HCT116 (cell line): ENCODE results near the gene CD59. TPM values are rescaled to one million over a fixed set of nuclear protein-coding genes. Genes with fewer than 3 reads are reported as not detected.

Source experiments
- ATAC-seq: fragments of 200-7000 bp; cut with Tn5 transposase; 2 replicates; pipeline ENCODE4 v1.9.1; 2020; ENCODE audit warnings: mild to moderate bottlenecking, moderate library complexity
- BruUV-seq: library from RNA; stranded (reverse); fragments of 400-500 nt; replicated peaks from 2 replicates; lab custom pipeline; 2021; lab: Mats Ljungman, UMichigan
- CTCF ChIA-PET: fragments of 300-600 bp; sonication (Branson Sonifier 250); formaldehyde crosslinking; loops from one replicate; lab custom pipeline; 2021; ENCODE audit warnings: antibody characterized with exemption; lab: Charles Lee
- POLR2A ChIA-PET: fragments of 300-600, 350-600 bp; sonication (Branson Sonifier 250); formaldehyde crosslinking; loops from one replicate; lab custom pipeline; 2021; ENCODE audit warnings: antibody characterized with exemption; lab: Charles Lee
- RAD21 ChIA-PET, 2 experiments: fragments of 300-600 bp; sonication (Branson Sonifier 250); formaldehyde crosslinking; loops; one replicate each; lab custom pipeline; 2023; ENCODE audit warnings: low total read pairs in 2 of 2; ENCODE audit not compliant: uncharacterized antibody in 2 of 2, unreplicated experiment in 2 of 2, low non-redundant PET in 1 of 2; lab: Charles Lee
- DNase-seq: peaks from one replicate; pipeline ENCODE4 v3.0.0-alpha.2; 2010; ENCODE audit warnings: low read depth, low spot score
- H2AFZ ChIP-seq: fragments of 200-600 bp; shearing (Covaris generic), sonication (generic); 2 replicates; pipeline ENCODE4 v1.6.1; 2017; ENCODE audit warnings: low read depth, mixed run types, mixed read lengths, antibody characterized with exemption, low read length; ENCODE audit not compliant: poor library complexity, severe bottlenecking
- H3K27ac ChIP-seq: 2 replicates; pipeline ENCODE4 v1.5.1; 2012; ENCODE audit warnings: low read depth, low read length
- H3K27me3 ChIP-seq: fragments of 200-600 bp; sonication (generic); 2 replicates; pipeline ENCODE4 v1.6.1; 2016; ENCODE audit warnings: mixed run types, low read length, mixed read lengths; ENCODE audit not compliant: insufficient read depth
- H3K36me3 ChIP-seq, 2 experiments: fragments of 200-500 bp in 1 of 2; fragments of 200-600 bp in 1 of 2; sonication (Bioruptor generic) in 1 of 2; sonication (generic) in 1 of 2; 2 replicates each; pipeline versions ENCODE4 v1.5.1 to v1.6.1; 2014 to 2016; ENCODE audit warnings: low read length in 2 of 2, inconsistent platforms in 1 of 2, mixed read lengths in 1 of 2, mixed run types in 1 of 2; ENCODE audit not compliant: insufficient read depth in 2 of 2, control insufficient read depth in 1 of 2
- H3K4me1 ChIP-seq, 2 experiments: fragments of 200-600 bp in 1 of 2; sonication (generic) in 1 of 2; 2 replicates each; pipeline versions ENCODE4 v1.5.1 to v1.6.1; 2012 to 2017; ENCODE audit warnings: low read length in 2 of 2, inconsistent platforms in 1 of 2, mild to moderate bottlenecking in 1 of 2, mixed read lengths in 1 of 2, mixed run types in 1 of 2, moderate library complexity in 1 of 2; ENCODE audit not compliant: insufficient read depth in 2 of 2, control insufficient read depth in 1 of 2
- H3K4me2 ChIP-seq: fragments of 200-600 bp; sonication (generic); 2 replicates; pipeline ENCODE4 v1.6.1; 2017; ENCODE audit warnings: mixed run types, low read length, mixed read lengths
- H3K4me3 ChIP-seq, 2 experiments: fragments of 200-600 bp in 1 of 2; sonication (generic) in 1 of 2; replicated peaks in 1 of 2; 2 replicates each; pipeline ENCODE4 v1.5.1; 2011 to 2016; ENCODE audit warnings: low read length in 2 of 2, control low read depth in 1 of 2, low read depth in 1 of 2, mild to moderate bottlenecking in 1 of 2, mixed read lengths in 1 of 2, mixed run types in 1 of 2
- H3K79me2 ChIP-seq: fragments of 200-600 bp; sonication (generic); 2 replicates; pipeline ENCODE4 v1.6.1; 2017; ENCODE audit warnings: mild to moderate bottlenecking, mixed run types, low read length, moderate library complexity, mixed read lengths; ENCODE audit not compliant: insufficient read depth
- H3K9ac ChIP-seq: fragments of 200-600 bp; sonication (generic); 2 replicates; pipeline ENCODE4 v1.6.1; 2016; ENCODE audit warnings: low read length, mixed read lengths
- H3K9me2 ChIP-seq: fragments of 200-600 bp; sonication (generic), shearing (Covaris generic); 2 replicates; pipeline ENCODE4 v1.6.1; 2017; ENCODE audit warnings: mixed run types, mild to moderate bottlenecking, moderate library complexity; ENCODE audit not compliant: insufficient read depth
- H3K9me3 ChIP-seq, 2 experiments: fragments of 200-500 bp in 1 of 2; fragments of 200-600 bp in 1 of 2; sonication (Bioruptor generic) in 1 of 2; sonication (generic) in 1 of 2; 2 replicates each; pipeline ENCODE4 v1.6.1; 2014 to 2017; ENCODE audit warnings: low read length in 2 of 2, mixed read lengths in 2 of 2, inconsistent platforms in 1 of 2, low read depth in 1 of 2, mild to moderate bottlenecking in 1 of 2, mixed run types in 1 of 2, moderate library complexity in 1 of 2; ENCODE audit not compliant: control insufficient read depth in 1 of 2, insufficient read depth in 1 of 2
- H4K20me1 ChIP-seq: fragments of 200-600 bp; sonication (generic), shearing (Covaris generic); 2 replicates; pipeline ENCODE4 v1.6.1; 2017; ENCODE audit warnings: mixed run types, mild to moderate bottlenecking, moderate library complexity; ENCODE audit not compliant: insufficient read depth
- RAD21 ChIP-seq: IDR thresholded peaks from 2 replicates; pipeline ENCODE4 v1.6.1; 2012; ENCODE audit warnings: low read depth, mild to moderate bottlenecking
- ZNF274 ChIP-seq: fragments of 200-500 bp; sonication (Bioruptor generic); IDR thresholded peaks from 2 replicates; pipeline ENCODE4 v1.6.1; 2014; ENCODE audit warnings: mild to moderate bottlenecking, low read depth, low read length, inconsistent platforms
- intact Hi-C: fragments of 100-400 bp; cut with micrococcal nuclease; formaldehyde crosslinking; loops from 2 replicates; pipeline ENCODE4 v1.10.0; 2022
- total RNA-seq: library from RNA; stranded (reverse); gene quantifications from one replicate; pipeline ENCODE4 v1.2.1, GENCODE V29; 2021; ENCODE audit not compliant: unreplicated experiment

The CD59 gene
- total RNA-seq, 1 experiment from 2014 or later = 122 TPM

DNA sequence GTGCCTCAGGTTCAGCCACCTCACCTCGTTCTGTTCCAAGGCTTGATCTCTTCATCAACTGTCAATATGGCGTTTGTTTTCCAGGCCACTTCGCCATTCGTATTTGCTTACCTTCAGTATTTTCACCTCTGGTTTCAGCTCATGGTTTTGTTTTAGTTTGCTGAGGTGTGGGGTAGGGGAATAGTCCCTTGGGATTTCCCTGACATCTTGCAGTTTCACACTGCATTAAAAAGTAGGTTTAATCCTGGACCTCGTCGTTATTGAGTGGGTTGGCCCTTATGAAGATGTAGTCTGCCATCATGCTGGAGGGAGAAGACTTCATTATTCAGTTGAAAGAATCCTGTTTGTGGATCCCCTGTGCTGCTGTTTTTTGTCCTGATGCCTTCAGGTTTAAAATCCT lies 81.6 kb downstream of the CD59 start:
- H3K36me3 ChIP-seq = no peaks in the 10 kb centered on the region
- intact Hi-C loops = no loop called here
- H3K4me2 ChIP-seq = no peak overlapping the region
- H3K9me3 ChIP-seq = no peaks in the 10 kb centered on the region
- H2AFZ ChIP-seq = no peak overlapping the region
- no peak for DNase-seq
- BruUV-seq = no TSS peak
- no peak for ATAC-seq
- H3K4me1 ChIP-seq = peaks cover 0 to 6% of the 10 kb centered on the region in 2 experiments; a peak in 1 of 4 replicates
- ChIA-PET RAD21 (no interaction called here), CTCF (no interaction called here), POLR2A (no interaction called here)
- no peaks in the 10 kb centered on the region for H3K27me3 ChIP-seq
- no peak overlapping the region for H3K9ac ChIP-seq
- H3K4me3 ChIP-seq = no peak overlapping the region
- no peak overlapping the region for H3K27ac ChIP-seq
- no peaks in the 10 kb centered on the region for H3K79me2 ChIP-seq
- TF ChIP-seq RAD21 = no peak
- no peak for TF ChIP-seq ZNF274
- H4K20me1 ChIP-seq = no peaks in the 10 kb centered on the region
- H3K9me2 ChIP-seq = no peaks in the 10 kb centered on the region

Other genes with a start within 250 kb of the CD59 start
- 0.54 TPM for gene C11orf91, start 35.6 kb downstream of the CD59 start, total RNA-seq
- 27.2 TPM for gene FBXO3, start 38.1 kb upstream of the CD59 start, total RNA-seq
- 2.8 TPM for gene LMO2, start 155.7 kb upstream of the CD59 start, total RNA-seq